C4-2B (cell line): ENCODE measurements around the gene DNAJC24.

Source experiments
- H3K27ac ChIP-seq: fragments of 450-650 bp; 2 replicates; pipeline ENCODE4 v1.5.1; 2017
- ZFX ChIP-seq: fragments of 450-650 bp; IDR thresholded peaks from 2 replicates; pipeline ENCODE4 v1.6.1; 2017
- TF ChIP-seq, protein P1 (sequence below): fragments of 450-650 bp; conservative IDR thresholded peaks from 2 replicates; pipeline ENCODE4 v1.5.1; 2017; ENCODE audit warnings: mild to moderate bottlenecking

Gene DNAJC24

DNA sequence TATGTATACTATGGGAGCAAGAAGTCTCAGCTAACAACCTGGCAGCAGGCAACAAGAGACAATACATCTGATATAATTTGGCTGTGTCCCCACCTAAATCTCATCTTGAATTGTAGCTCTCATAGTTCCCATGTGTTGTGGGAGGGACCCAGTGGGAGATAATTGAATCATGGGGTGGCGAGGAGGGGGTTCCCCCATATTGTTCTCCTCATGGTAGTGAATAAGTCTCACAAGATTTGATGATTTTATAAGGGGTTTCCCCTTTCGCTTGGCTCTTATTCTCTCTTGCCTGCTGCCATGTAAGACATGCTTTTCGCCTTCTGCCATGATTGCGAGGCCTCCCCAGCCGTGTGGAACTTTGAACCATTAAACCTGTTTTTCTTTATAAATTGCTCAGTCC is 6.2 kb downstream of the DNAJC24 start:
- TF ChIP-seq, protein P1, sequence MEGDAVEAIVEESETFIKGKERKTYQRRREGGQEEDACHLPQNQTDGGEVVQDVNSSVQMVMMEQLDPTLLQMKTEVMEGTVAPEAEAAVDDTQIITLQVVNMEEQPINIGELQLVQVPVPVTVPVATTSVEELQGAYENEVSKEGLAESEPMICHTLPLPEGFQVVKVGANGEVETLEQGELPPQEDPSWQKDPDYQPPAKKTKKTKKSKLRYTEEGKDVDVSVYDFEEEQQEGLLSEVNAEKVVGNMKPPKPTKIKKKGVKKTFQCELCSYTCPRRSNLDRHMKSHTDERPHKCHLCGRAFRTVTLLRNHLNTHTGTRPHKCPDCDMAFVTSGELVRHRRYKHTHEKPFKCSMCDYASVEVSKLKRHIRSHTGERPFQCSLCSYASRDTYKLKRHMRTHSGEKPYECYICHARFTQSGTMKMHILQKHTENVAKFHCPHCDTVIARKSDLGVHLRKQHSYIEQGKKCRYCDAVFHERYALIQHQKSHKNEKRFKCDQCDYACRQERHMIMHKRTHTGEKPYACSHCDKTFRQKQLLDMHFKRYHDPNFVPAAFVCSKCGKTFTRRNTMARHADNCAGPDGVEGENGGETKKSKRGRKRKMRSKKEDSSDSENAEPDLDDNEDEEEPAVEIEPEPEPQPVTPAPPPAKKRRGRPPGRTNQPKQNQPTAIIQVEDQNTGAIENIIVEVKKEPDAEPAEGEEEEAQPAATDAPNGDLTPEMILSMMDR = no peak
- TF ChIP-seq ZFX = no peak
- no peak overlapping the region for H3K27ac ChIP-seq

DNA sequence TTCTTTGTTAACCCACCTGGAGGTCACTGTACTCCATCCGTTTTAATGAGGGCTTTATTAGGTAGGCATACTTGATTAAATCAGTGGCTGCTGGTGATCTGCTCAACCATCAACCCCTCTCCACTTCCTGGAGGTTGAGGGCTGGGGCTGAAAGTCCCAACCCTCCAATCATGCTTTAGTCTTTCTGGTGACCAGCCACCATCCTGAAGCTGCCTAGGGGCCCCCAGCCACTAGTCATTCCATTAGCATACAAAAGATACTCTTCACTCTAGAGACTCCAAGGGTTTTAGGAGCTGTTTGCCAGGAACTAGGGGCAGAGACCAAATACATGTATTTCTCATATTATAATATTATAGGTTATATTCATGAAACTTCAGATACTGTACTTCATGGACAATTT is 13.5 kb downstream of the DNAJC24 start:
- no peak for TF ChIP-seq ZFX
- TF ChIP-seq, protein P1 = no peak

GRCh38 chr11:31387379-31387778 is 17.7 kb downstream of the DNAJC24 start:
- TF ChIP-seq, protein P1 = no peak
- no peak for TF ChIP-seq ZFX
- H3K27ac ChIP-seq = no peak overlapping the region

More for the DNA sequence above, 13.5 kb downstream of the DNAJC24 start:
- no peak overlapping the region for H3K27ac ChIP-seq

- H3K27ac ChIP-seq = no peak overlapping the region
- TF ChIP-seq, protein P1 = peak; percentile 83
- no peak for TF ChIP-seq ZFX
Observed at GRCh38 chr11:31397239-31397834, 27.7 kb downstream of the DNAJC24 start.

DNA sequence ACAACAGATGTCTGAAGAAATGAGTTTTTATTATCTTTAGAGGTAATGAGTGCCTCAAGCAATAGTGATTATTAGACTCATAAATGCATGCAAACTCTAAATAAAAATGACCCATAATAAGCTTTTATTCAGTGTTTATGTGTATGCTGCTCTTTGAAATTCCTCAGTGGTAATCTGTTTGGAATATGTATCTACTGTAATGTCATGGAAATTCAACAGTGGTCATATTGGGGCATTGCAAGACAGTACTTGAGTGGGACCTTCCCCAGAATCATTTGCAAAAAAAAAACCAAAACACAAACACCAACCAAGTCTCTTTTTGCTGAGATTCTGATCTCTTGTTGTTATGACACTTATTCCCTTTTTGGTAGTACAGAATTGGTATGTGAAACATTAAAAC is 35.0 kb downstream of the DNAJC24 start:
- no peak for TF ChIP-seq ZFX
- TF ChIP-seq, protein P1 = no peak
- no peak overlapping the region for H3K27ac ChIP-seq

- H3K27ac ChIP-seq = no peak overlapping the region
Observed at GRCh38 chr11:31408201-31408600, 38.5 kb downstream of the DNAJC24 start.

GRCh38 chr11:31412946-31413345 is 43.3 kb downstream of the DNAJC24 start:
- no peak overlapping the region for H3K27ac ChIP-seq
- TF ChIP-seq ZFX = no peak
- TF ChIP-seq, protein P1 = no peak

More at GRCh38 chr11:31408201-31408600, 38.5 kb downstream of the DNAJC24 start:
- no peak for TF ChIP-seq ZFX
- TF ChIP-seq, protein P1 = no peak
